22Rv1 (cell line): ENCODE results near the gene CCDC150.

ENCODE experiments used
- ZFX ChIP-seq: fragments of 450-650 bp; IDR thresholded peaks from 2 replicates; pipeline ENCODE4 v1.6.1; 2017; ENCODE audit warnings: antibody characterized with exemption, borderline replicate concordance
- TF ChIP-seq, protein P1 (sequence below): fragments of 450-650 bp; IDR thresholded peaks from 2 replicates; pipeline ENCODE4 v1.5.1; 2017; ENCODE audit warnings: mild to moderate bottlenecking

DNA sequence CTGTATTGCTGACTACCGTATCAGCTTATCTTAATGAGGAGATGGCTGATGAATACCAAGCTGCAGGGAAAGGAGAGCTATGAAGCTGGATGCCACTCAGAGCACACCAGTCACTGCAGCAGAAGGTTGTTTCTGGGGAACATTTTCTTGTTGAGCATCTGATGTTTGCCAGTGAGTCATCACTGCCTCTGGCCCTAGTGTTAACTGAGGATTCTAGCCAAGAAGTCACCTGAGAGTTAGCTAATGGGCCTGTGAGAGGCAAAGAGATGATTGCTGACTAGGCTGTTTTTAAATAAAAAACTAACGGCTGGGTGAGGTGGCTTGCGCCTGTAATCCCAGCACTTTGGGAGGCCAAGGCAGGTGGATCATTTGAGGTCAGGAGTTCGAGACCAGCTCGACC lies 37.9 kb downstream of the CCDC150 start:
- TF ChIP-seq, protein P1, sequence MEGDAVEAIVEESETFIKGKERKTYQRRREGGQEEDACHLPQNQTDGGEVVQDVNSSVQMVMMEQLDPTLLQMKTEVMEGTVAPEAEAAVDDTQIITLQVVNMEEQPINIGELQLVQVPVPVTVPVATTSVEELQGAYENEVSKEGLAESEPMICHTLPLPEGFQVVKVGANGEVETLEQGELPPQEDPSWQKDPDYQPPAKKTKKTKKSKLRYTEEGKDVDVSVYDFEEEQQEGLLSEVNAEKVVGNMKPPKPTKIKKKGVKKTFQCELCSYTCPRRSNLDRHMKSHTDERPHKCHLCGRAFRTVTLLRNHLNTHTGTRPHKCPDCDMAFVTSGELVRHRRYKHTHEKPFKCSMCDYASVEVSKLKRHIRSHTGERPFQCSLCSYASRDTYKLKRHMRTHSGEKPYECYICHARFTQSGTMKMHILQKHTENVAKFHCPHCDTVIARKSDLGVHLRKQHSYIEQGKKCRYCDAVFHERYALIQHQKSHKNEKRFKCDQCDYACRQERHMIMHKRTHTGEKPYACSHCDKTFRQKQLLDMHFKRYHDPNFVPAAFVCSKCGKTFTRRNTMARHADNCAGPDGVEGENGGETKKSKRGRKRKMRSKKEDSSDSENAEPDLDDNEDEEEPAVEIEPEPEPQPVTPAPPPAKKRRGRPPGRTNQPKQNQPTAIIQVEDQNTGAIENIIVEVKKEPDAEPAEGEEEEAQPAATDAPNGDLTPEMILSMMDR, result no peak
- no peak for TF ChIP-seq ZFX
